GM18909 (cell line): ENCODE results near the gene CASTOR2.
"Not testable (repeated sequence)": the region's sequence is repeated elsewhere in the genome, so short reads cannot be mapped to it uniquely, and the experiment has no call there.

Experiments used
- ATAC-seq: cut with Tn5 transposase; IDR thresholded peaks from one replicate; pipeline ENCODE4 v1.9.1; 2021; ENCODE audit warnings: mild to moderate bottlenecking; ENCODE audit not compliant: unreplicated experiment, poor library complexity

CASTOR2 gene

DNA sequence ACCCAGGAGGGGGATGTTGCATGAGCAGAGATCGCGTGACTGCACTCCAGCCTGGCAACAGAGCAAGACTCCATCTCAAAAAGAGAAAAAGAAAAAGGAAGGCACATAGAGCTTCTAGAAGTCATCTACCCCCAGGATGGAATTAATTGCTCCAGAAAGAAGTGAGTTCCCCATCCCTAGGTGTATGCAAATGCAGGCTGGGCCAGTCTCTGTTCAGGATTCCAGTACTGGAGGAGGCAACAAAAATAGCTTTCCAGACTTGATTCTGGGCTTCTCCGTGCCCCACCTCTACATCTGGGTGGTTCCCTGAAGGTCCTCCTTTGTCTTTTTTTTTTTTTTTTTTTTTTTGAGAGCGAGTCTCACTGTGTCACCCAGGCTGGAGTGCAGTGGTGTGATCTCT, 28.6 kb downstream of the CASTOR2 start:
- ATAC-seq = no peak

DNA sequence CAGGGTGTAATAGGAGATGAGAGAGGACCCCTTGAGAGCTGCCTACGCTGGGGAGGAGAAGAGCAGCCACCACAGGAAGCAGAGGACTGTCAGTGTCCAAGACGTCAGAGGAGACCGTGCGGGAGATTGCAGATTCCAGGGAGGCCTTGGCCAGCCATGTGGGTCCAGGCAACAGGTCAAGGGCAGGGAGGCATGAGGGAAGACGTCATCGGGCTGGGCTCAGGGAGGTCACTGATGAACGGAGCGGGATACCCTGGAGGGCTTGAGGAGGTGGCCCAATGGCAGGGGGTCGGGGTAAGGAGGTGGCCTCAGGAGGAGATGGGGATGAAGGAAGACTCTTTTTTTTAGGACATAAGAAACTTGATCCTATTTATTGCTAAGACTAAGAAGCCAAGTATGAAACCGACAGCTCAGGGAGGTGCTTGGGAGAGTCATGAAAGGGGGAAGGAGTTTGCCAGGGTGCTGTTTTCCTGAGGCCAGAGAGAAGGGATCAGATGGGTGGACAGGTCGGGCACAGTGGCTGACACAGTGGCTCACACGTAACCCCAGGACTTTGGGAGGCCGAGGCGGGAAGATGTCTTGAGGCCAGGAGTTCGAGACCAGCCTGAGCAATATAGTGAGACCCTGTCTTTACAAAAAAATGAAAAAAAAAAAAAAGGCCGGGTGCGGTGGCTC, 30.5 kb downstream of the CASTOR2 start:
- ATAC-seq = not testable (repeated sequence)

DNA sequence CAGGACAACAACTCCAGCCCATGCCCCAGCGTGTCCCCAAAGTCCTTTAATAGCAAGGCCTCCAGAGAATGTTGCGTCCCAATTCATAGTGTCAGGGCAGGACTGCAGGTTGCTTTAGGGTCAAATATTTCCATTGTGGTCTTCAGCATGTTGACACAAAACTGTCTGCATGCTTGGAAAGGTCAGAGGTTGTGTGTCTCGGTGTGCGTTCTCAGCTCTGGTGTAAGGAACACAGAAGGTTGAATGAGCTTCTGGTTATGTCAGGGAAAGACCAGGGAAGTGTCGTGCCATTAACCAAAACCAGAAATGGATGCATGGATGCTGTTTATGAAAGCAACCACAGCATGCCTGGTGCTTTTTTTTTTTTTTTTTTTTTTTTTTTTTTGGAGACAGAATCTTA, 31.9 kb downstream of the CASTOR2 start:
- not testable (repeated sequence) for ATAC-seq

DNA sequence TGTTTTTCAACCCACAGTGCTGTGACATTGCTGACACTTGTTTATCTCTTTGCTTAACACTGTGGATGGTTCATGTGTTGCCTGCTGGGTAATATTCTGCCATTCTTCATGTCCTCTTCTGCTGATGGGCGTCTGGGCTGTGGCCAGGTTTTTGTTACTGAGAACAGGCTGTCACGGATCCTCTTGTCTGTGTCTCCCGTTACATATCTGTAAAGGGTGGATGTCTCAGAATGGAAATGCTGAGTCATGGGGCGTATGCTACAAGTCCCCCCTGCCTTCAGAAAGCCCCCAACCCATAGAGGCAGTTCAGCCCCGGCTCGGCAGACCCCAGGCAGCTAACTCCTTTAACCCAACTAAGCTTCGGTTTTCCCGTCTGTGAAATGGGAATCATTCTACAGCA, 33.3 kb downstream of the CASTOR2 start:
- not testable (repeated sequence) for ATAC-seq

DNA sequence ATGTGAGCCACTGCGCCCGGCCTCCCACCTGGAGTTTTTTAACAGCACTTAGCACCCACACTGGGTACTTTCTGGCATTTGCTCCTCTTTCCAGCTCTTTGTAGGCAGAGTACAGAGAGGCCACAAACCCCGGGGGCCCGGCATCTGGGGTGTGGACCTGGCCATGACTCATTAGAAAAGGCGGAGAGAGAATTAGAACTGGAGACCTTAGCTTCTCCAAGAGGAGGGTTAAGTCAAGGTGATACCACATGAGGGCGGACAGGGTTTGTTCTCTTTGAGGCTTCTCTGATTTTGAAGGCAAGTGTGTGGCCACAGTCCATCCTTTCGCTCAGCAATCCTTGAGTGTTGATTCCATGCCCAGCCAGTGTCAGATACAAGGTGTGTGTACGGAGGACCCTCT, 36.9 kb downstream of the CASTOR2 start:
- not testable (repeated sequence) for ATAC-seq

DNA sequence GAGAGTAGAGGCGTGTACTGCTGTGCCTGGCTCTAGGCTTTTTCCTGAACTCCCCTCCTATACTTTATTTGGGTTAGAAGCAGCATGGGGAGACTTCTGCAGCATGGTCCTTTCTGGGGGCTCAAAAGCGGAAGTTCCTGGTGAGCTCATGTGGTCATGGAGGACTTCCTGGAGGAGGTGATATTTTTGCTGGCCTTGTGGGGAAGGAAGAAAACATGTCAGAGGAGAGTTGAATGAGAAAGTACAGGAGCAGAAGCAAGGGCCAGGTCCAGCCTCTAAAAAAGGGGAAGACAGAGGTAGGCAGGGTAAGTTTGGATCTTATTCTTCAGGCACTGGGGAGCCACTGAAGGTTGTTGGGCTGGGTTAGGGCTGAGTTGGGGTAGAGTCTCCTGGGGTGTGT, 45.5 kb downstream of the CASTOR2 start:
- no peak for ATAC-seq

DNA sequence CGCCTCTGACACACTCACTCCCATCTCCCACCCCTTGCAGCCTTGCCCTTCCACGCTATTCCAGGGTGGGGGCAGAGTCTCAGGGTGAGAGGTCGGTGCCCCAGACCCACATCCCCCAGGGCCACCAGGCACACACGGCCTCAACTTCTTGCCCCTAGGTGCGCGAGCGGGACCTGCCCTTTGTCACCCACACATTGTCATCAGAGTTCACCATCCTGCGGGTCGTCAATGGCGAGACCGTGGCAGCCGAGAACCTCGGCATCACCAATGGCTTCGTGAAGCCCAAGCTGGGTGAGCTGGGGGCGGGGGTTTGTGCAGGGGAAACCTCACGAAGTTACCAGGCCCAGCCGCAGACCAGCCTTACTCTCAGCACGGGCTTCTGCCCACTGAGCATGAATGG, 53.3 kb downstream of the CASTOR2 start:
- ATAC-seq = no peak

DNA sequence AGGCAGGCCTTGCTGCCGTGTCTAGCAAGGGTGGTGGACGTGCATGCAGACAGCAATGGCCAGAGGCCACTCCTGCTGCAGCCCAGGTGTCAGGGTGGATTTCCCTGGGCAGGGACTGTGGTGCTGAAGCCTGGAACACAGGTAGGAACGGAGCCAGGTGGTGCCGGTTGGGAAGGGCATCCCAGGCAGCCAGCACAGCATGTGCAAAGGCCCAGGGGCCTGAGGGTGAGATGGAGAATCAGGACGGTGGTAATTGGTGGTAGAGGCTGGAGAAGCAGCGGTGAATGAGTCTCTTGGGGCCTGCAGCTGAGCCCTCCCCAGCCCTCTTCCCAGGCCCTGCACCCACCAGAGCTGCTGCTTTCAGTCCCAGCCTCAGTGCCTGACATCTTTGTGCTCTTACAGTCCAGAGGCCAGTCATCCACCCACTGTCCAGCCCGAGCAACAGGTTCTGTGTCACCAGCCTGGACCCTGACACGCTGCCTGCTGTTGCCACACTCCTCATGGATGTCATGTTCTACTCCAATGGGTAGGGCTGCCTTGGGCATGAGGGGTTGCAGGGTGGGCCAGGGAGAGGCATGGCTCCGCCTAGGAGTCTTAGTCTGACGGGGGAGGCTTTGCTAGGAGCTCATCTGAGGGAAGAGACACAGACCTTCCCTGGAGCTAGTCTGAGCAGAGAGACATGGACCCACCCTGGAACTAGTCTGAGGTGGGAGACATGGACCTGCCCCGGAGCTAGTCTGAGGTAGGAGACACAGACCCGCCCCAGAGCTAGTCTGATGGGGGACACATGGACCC, 54.3 kb downstream of the CASTOR2 start:
- ATAC-seq = no peak

DNA sequence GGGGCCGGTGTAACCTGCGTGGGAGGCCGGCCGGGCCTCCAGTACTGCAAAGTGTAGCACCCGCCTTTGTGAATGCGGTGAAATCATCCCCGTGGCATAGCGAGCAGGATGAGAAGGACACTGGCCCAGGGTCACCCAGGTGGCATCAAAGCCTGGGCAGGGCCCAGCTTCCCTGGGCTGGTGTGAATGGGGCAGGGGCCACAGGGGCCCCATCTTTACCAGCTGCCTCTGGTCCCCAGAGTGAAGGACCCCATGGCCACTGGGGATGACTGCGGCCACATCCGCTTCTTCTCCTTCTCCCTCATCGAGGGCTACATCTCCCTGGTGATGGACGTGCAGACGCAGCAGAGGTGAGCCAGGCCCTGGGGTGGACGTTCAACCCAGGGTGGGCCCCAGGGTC, 55.3 kb downstream of the CASTOR2 start:
- no peak for ATAC-seq

DNA sequence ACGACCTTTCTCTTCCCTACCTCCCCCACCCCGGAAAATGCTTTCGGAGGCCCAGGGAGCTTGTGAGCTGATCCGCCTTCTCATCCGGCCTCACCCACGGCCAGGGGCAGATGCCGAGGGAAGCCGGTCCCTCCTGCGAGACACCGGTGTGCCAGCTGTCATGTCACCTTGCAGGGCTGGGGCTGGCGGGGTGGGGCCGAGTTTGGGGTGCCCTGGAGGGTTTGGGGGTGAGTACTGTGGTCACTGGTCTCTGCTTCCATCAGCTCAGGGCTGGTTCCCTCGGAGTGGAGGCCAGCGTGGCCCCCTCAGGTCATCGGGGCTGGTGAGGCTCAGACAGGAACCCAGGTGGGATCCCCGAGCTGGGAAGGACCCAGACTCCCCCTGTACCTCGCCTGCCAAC, 60.4 kb downstream of the CASTOR2 start:
- no peak for ATAC-seq

DNA sequence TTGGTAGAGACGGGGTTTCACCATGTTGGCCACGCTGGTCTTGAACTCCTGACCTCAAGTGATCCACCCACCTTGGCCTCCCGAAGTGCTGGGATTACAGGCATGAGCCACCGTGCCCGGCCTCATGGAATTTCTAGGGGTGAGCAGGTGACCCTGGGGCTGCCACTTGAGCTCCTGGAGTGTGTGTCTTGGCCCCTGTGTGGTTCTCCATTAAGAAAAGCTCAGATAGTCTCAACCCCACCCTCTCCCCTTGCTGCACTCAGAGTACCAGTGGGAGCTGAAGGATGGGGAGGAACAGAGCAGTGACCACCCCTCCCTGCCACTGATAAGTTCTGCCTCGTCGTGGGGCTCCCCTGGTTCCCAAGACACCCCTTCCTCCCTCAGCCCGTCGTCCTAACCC, 63.8 kb downstream of the CASTOR2 start:
- ATAC-seq = no peak

DNA sequence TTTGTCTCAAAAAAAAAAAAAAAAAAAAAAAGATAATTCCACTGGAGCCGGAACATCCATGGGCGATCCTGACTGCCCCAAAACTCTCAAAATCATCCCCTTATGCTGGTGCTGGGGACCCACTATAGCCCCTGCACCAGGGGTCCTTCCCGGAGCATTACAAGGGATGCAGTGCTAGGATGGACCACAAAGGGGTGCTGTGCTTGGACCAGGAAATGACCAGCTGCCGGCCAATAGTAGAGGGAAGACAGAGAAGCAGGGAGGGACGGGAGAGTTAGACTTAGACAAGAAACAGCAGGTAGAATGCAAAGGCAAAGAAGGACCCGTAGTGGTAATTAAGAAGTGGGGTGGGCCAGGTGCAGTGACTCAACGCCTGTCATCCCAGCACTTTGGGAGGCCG, 68.6 kb downstream of the CASTOR2 start:
- no peak for ATAC-seq

DNA sequence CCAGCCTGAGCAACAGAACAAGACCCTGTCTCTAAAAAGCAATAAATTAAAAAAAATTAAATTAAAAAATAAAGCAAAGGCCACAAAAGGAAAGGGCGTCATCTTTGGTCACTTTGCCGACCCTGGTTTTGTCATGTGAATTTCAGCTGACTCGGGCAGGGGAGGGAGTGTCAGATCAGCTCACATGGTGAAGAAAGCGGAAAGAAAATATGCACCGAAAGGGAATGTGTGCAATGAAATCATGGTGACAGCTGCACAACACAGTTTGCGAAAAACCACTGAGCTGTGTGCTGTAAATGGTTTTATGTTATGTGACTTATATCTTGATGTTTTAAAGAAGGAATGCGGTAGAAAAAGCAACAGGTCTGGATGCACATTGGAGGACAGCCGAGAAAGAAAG, 69.3 kb downstream of the CASTOR2 start:
- ATAC-seq = no peak

DNA sequence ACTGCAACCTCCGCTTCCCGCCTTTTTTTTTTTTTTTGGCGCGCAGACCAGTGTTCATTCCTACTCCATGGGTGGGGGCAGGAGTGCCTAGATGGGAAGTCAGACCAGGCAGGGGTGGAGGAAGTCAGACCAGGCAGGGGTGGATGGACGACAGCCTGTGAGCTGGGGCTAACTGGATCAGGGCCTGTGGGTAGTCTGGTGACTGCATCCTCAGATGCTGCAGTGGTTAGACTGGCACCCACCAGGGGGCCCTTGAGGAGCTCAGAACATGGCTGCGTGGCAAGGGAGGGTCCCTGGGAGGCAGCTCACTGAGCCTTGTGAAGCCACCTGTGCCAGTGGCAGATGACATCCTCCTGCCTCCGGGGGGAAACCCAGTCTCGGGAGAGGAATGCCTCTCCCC, 74.0 kb downstream of the CASTOR2 start:
- ATAC-seq = no peak

DNA sequence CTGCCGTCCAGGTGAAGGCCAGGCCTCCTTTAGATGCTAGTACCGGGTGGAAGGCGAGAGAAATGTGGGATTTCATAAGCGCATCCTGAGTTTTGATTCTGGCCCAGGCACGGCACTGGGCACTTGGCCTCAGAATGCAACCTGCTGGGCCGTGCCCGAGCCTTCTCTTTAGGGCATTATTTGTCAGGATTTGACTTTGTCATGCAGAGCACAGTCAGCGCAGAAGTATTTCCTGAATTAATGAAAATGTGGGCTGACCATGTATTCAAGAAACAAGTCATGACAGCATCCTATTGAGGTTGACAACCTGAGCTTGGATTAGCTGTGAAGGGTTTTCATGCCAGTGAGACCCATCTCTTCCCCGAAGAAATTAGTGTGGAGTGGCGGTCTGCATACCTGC, 74.7 kb downstream of the CASTOR2 start:
- no peak for ATAC-seq

DNA sequence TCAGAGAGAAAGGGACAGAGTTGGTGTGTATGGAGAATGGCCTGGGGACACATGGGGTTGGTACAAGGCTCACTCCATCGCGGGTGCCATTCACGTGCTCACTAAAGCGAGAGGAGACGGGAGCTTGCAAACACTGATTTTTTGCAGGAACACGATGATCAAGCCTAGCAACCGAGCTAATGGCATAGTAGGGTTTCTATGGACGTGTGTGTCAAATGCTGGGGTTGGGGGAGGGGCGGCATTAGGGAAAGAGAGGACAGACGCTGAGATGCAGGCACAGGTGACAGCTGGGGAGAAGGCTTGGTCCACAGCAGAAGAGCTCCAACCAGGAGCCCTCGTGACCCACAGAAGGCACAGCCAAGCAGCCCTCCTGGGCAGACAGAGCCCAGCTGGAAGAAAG, 75.2 kb downstream of the CASTOR2 start:
- no peak for ATAC-seq

DNA sequence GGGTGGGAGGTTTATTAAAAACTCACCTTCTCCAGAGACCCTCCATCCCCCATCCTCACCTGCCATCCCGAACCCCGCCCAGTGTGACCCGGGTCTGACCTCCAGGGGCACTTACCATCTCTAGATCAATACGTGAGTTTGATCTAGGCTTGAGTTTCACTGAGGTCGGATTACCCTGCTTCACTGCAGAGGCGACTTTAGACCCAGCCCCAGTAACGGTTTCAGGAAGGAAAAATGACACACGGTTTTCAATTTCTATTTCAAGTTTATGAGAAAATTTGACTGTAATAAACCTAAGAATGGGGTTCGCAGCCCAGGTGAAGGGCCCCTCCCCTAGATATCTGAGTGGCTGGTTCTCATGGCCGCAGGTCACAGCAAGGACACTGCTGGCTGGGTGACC, 76.0 kb downstream of the CASTOR2 start:
- no peak for ATAC-seq

DNA sequence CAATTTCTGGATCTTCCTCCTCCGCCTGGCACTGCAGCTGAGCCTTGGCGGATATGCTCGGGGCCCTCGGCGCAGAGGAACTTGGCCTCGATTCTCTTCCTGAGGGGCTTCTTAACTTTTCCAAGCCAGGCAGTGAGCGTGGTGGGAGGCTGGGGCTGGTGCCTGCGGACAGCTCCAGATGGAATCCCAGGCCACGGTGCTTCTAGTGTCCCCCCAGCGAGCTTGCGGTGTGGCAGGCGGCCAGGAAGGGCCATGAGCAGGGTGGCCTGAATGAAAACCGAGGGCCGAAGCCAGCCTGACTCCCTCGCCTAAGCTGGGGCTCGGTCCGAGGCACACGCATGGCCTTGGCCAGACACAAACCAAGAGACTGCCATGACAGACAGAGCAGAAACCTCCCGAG, 77.8 kb downstream of the CASTOR2 start:
- no peak for ATAC-seq

DNA sequence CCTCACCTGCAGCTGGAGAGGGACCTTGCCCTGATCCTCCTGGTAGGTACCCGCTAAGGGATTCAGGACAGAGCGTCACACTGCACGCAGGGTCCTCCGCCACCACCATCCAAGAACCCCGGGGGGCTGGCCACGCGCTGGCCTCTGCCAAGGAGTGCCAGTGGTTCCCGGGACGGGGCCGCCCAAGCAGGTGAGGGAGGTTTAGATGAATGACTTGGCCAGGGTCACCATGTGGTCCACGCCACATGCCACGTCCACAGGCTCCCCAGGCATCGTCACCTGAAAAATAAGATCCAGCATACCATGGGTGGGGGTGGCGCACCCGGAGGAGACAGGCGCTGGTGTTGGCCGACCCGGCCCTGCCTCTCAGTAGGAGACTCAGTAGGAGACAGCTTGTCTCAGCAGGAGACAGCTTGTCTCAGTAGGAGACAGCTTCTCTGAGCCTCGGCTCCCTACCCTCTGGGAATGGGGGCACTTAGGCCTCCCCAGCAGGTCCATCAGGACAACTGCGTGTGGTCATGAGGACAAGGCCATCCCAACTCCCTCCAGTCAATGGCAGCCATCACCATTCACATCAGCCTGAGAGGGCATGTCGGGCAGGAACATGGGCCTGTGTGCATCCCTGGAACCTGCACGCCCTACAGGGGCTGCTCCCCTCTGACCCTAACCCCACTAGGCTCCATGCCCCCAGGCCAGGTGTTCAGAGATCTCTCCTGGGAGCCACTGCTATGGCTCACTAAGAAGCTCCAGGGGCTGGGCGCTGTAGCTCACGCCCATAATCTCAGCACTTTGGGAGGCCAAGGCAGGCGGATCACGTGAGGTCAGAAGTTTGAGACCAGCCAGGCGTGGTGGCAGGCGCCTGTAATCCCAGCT, 78.6 kb downstream of the CASTOR2 start:
- no peak for ATAC-seq

DNA sequence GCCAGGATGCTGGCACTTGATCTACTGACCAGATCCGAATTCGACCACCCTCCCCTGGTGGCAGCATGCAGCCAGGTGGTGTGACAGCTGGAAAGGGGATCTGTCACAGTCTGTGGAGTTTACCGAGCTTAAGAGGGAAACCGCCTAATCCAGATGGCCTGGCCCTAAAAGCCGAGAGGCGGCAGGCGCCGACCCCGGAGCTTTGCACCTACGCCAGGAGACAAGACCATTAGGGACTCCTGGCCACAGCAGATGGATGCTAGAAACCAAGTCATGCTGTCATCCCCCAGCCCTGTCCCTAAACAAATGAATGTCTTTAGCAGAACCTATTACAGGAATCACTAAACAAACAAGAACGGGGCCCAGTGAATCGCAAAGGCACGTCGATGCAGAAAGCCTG, 81.4 kb downstream of the CASTOR2 start:
- no peak for ATAC-seq
